Keratinocyte (primary cell): ENCODE results near the gene LDLRAP1. TPM values are rescaled to one million over a fixed set of nuclear protein-coding genes. Genes with fewer than 3 reads are reported as not detected.
A peak's percentile ranks its signal among the peaks of the same experiment; 100 is the strongest.

Source experiments
- DNase-seq: peaks from one replicate; pipeline ENCODE4 v3.0.0-alpha.2; 2011; ENCODE audit warnings: low read depth, missing footprints, low spot score
- FAIRE-seq: peaks from 2 replicates; lab custom pipeline; 2011; peaks lifted over from hg19 to GRCh38; lab: Jason Lieb, UNC
- H2AFZ ChIP-seq: 2 replicates; pipeline ENCODE4 v1.6.0; 2012; ENCODE audit warnings: low read length, control low read depth, inconsistent platforms; ENCODE audit not compliant: control insufficient read depth
- H3K27ac ChIP-seq: 2 replicates; pipeline ENCODE4 v1.5.1; 2011; ENCODE audit warnings: low read length; ENCODE audit not compliant: control insufficient read depth, insufficient read depth
- H3K27me3 ChIP-seq: 3 replicates; pipeline ENCODE4 v1.6.0; 2011; ENCODE audit warnings: low read length; ENCODE audit not compliant: control insufficient read depth, insufficient read depth; ENCODE audit errors: extremely low read depth
- H3K36me3 ChIP-seq, 2 experiments: 2 replicates in 1 of 2; 3 replicates in 1 of 2; pipeline ENCODE4 v1.5.1; 2011; ENCODE audit warnings: low read length in 2 of 2, mild to moderate bottlenecking in 1 of 2; ENCODE audit not compliant: control insufficient read depth in 2 of 2, insufficient read depth in 2 of 2; ENCODE audit errors: extremely low read depth in 1 of 2
- H3K4me1 ChIP-seq: 3 replicates; pipeline ENCODE4 v1.5.1; 2011; ENCODE audit warnings: low read length; ENCODE audit not compliant: control insufficient read depth, insufficient read depth; ENCODE audit errors: extremely low read depth
- H3K4me2 ChIP-seq: 3 replicates; pipeline ENCODE4 v1.6.0; 2011; ENCODE audit warnings: low read depth, low read length; ENCODE audit not compliant: control insufficient read depth, insufficient read depth; ENCODE audit errors: extremely low read depth
- H3K4me3 ChIP-seq, 3 experiments: fragments of 200-600 bp in 1 of 3; sonication (generic) in 1 of 3; 2 replicates in 2 of 3; 3 replicates in 1 of 3; pipeline ENCODE4 v1.5.1; 2011 to 2016; ENCODE audit warnings: low read length in 3 of 3, mild to moderate bottlenecking in 3 of 3, control low read depth in 2 of 3, inconsistent platforms in 1 of 3, low read depth in 1 of 3, mixed read lengths in 1 of 3, mixed run types in 1 of 3, moderate library complexity in 1 of 3; ENCODE audit not compliant: control insufficient read depth in 2 of 3, insufficient read depth in 2 of 3; ENCODE audit errors: extremely low read depth in 1 of 3
- H3K79me2 ChIP-seq: 2 replicates; pipeline ENCODE4 v1.6.0; 2012; ENCODE audit warnings: low read length; ENCODE audit not compliant: control insufficient read depth, insufficient read depth
- H3K9ac ChIP-seq: 3 replicates; pipeline ENCODE4 v1.6.0; 2011; ENCODE audit warnings: low read length; ENCODE audit not compliant: control insufficient read depth, insufficient read depth; ENCODE audit errors: extremely low read depth
- H3K9me1 ChIP-seq: 3 replicates; pipeline ENCODE4 v1.6.0; 2011; ENCODE audit warnings: low read length; ENCODE audit not compliant: control insufficient read depth, insufficient read depth; ENCODE audit errors: extremely low read depth
- H3K9me3 ChIP-seq: 2 replicates; pipeline ENCODE4 v1.5.1; 2012; ENCODE audit warnings: low read depth, low read length; ENCODE audit not compliant: control insufficient read depth
- H4K20me1 ChIP-seq: 3 replicates; pipeline ENCODE4 v1.6.0; 2011; ENCODE audit warnings: low read length; ENCODE audit not compliant: control insufficient read depth, insufficient read depth; ENCODE audit errors: extremely low read depth
- CTCF ChIP-seq, 3 experiments: IDR thresholded peaks in 1 of 3; conservative IDR thresholded peaks in 1 of 3; optimal IDR thresholded peaks in 1 of 3; 2 replicates in 2 of 3; 3 replicates in 1 of 3; pipeline versions ENCODE3 to v1.5.1; 2011; ENCODE audit warnings: low read length in 3 of 3, mild to moderate bottlenecking in 3 of 3, moderate library complexity in 2 of 3, control low read depth in 1 of 3, inconsistent platforms in 1 of 3; ENCODE audit not compliant: insufficient read depth in 2 of 3; ENCODE audit errors: extremely low read depth in 1 of 3
- EZH2 ChIP-seq: IDR thresholded peaks from one replicate; pipeline ENCODE4 v1.6.1; 2012; ENCODE audit warnings: inconsistent platforms, mild to moderate bottlenecking, low read length, moderate library complexity
- dilution Hi-C: fragments of 300-500 bp; cut with MboI; formaldehyde crosslinking; loops from one replicate; pipeline ENCODE4 v1.7.0; 2020; ENCODE audit warnings: low sequenced_read_pairs; ENCODE audit not compliant: extremely low pct_ligation_motif_present
- polyA plus RNA-seq, 5 experiments: library from polyadenylated mRNA; depleted of rRNA in 3 of 5; stranded (reverse) in 3 of 5; stranded (forward) in 1 of 5; unstranded in 1 of 5; fragments of >200 nt; gene quantifications; 1 replicate in 1 of 5; 2 replicates in 3 of 5; 3 replicates in 1 of 5; pipeline versions ENCODE4 v1.2.1 to v1.2.3, GENCODE V29; 2011 to 2012; ENCODE audit warnings: missing spikeins in 2 of 5, low read depth in 1 of 5, low replicate concordance in 1 of 5

LDLRAP1 gene
- polyA plus RNA-seq, 1 donor (not counting 4 experiments of a cell fraction or from before 2014, with no cell fraction given) = 22.3 TPM

DNA sequence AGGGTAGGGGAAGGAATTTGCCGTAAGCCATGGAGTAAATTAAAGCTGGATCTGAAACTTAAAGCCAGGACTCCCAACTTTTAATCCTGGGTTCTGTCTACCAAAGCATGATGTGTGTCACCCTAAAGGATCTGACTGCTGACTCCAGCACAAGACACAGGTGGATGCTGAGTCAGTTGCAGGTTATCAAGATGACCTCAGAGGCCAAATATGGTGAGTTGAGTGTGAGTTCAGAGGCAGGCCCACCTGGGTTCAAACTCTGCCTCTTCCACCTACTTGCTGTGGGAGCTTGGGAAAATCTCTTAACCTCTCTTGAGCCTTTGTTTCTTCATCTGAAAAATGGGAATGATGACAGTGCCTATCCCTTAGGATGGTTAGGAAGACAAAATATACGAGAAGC lies 16.7 kb upstream of the LDLRAP1 start:
- DNase-seq = no peak
- Histone ChIP-seq H3K9ac (no peak overlapping the region), H3K79me2 (no peaks in the 10 kb centered on the region), H2AFZ (peak overlapping the region; percentile 66), H3K27ac (no peak overlapping the region), H3K27me3 (peaks cover 12% of the 10 kb centered on the region), H3K4me2 (peak overlapping the region; percentile 35), H3K36me3 (no peaks in the 10 kb centered on the region), H3K9me1 (no peaks in the 10 kb centered on the region), H3K4me3 (no peak overlapping the region), H3K9me3 (peaks cover 2% of the 10 kb centered on the region), H4K20me1 (no peaks in the 10 kb centered on the region), H3K4me1 (peaks cover 15% of the 10 kb centered on the region)
- peak; percentile 75 for FAIRE-seq
- dilution Hi-C loops = no loop called here
- TF ChIP-seq CTCF (optimal IDR thresholded peaks at IDR 0.05 in 1 of 3, IDR thresholded peaks at IDR 0.05 in 1 of 3, conservative IDR thresholded peaks at IDR 0.05 in 1 of 3; ENCODE audit: extremely low read depth in 1 of 3, insufficient read depth in 2 of 3, low read length in 3 of 3) (no peak), EZH2 (no peak)

DNA sequence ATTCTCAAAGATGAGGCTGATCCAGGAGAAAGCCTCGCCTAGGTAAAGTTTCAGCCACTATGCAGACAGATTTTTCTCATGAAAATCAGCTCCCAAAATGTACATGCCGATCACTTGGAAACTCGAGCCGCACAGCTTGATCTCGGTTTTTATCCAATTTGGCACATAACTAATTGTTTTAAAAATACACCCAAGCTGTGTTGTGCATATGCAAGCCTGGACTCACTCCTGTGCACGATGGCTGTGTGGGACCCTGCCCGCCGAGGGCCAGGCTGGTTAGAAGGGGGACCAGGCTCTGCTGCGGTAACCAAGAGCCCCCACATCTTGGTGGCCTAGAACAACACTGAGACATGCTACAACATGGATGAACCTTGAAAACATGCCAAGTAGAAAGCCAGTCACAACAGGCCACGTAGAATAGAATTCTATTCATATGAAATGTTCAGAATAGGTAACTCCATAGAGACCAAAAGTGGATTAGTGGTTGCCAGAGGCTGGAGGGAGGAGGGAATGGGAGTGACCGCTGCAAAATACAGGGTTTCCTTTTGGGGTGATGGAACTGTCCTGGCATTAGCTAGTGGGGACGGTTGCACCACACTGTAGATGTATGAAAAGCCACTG lies 16.1 kb upstream of the LDLRAP1 start:
- H3K9me1 ChIP-seq = no peaks in the 10 kb centered on the region
- FAIRE-seq (peak; percentile 32), DNase-seq (no peak)
- peaks cover 15% of the 10 kb centered on the region for H3K4me1 ChIP-seq
- no peaks in the 10 kb centered on the region for H3K79me2 ChIP-seq
- H3K4me3 ChIP-seq = peak overlapping the region in 2 of 3 experiments; percentile 5 to 22
- H2AFZ ChIP-seq = peak overlapping the region; percentile 66
- H3K27me3 ChIP-seq = peaks cover 12% of the 10 kb centered on the region
- peak overlapping the region; percentile 12 for H3K27ac ChIP-seq
- peak overlapping the region; percentile 35 for H3K4me2 ChIP-seq
- dilution Hi-C loops = no loop called here
- H3K36me3 ChIP-seq = no peaks in the 10 kb centered on the region
- no peak for TF ChIP-seq EZH2
- no peak for TF ChIP-seq CTCF (optimal IDR thresholded peaks at IDR 0.05 in 1 of 3, IDR thresholded peaks at IDR 0.05 in 1 of 3, conservative IDR thresholded peaks at IDR 0.05 in 1 of 3; ENCODE audit: extremely low read depth in 1 of 3, insufficient read depth in 2 of 3, low read length in 3 of 3)
- no peaks in the 10 kb centered on the region for H4K20me1 ChIP-seq
- H3K9ac ChIP-seq = no peak overlapping the region
- peaks cover 2% of the 10 kb centered on the region for H3K9me3 ChIP-seq
